HG02852 (cell line): ENCODE data around the gene ETS2.
"Not testable (repeated sequence)": the region's sequence is repeated elsewhere in the genome, so short reads cannot be mapped to it uniquely, and the experiment has no call there.

ENCODE experiments used
- ATAC-seq: cut with Tn5 transposase; IDR thresholded peaks from one replicate; pipeline ENCODE4 v1.9.1; 2021; ENCODE audit warnings: mild to moderate bottlenecking, moderate library complexity; ENCODE audit not compliant: unreplicated experiment

Gene ETS2

GRCh38 chr21:38834725-38835124, 29.0 kb downstream of the ETS2 start:
- ATAC-seq: no peak

DNA sequence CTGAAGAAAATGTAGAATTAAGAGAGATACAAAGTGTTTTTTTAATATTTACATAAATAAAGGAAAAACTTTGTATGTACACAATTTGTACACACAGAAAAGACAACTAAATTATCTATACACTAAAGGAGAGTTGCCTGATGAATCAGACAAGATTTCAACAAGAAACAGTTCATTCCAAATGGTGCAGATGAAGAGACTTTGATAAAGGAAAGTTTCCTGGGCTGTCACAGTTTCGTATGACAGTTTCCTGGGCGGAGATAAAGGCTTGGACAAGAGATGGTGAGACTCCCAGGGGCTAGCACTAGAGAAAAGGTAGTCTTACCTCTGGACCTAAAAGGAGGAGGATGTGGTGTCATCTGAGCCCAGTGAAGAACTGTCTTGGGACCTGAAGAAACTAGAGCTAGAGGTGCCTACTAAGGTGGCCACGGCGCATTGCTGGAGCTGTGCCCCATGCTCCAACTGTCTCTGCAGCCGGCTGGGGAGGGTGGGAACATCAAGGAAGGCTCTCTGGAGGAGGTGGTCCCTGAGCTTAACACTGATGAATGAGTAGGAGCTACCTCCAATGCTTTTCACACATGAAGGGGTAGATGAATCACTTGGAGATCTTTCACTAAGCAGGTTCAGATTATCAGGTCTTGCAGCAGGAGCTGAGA, 32.2 kb downstream of the ETS2 start:
- ATAC-seq: no peak

DNA sequence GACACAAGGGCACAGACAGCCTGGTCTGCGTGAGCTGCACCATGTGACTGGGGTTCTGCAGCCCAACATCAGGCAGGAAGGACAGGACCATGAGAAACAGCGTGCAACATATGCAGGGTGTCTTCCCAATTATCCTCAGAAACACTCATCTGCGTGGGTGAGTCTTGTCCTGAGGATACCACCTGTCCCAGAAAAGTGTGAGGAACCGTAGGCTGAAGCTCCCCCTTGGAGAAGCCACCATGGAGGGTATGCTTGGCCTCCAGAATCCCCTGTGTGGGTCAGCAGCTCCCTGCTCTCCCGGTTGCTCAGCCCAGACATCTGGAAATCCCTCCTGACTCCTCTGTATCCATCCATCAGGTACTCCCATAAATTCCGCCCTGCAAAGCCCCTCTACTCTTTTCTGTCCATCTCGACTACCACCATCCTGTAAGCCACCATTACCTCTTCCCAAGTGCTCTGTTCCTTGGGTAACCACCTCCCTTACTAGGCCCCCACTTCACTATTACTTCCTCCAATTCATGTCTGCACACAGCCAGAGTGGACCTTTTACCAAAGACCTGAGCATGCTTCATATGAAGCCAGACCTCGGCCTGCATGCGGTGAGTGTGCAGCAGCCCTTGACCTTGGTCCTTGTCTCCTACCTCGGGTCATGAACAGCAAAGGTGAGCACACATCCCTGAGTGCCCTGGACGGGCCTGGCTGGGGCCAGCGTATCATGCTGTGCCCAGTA, 33.0 kb downstream of the ETS2 start:
- ATAC-seq: no peak

GRCh38 chr21:38839328-38840286, 33.9 kb downstream of the ETS2 start:
- no peak for ATAC-seq

DNA sequence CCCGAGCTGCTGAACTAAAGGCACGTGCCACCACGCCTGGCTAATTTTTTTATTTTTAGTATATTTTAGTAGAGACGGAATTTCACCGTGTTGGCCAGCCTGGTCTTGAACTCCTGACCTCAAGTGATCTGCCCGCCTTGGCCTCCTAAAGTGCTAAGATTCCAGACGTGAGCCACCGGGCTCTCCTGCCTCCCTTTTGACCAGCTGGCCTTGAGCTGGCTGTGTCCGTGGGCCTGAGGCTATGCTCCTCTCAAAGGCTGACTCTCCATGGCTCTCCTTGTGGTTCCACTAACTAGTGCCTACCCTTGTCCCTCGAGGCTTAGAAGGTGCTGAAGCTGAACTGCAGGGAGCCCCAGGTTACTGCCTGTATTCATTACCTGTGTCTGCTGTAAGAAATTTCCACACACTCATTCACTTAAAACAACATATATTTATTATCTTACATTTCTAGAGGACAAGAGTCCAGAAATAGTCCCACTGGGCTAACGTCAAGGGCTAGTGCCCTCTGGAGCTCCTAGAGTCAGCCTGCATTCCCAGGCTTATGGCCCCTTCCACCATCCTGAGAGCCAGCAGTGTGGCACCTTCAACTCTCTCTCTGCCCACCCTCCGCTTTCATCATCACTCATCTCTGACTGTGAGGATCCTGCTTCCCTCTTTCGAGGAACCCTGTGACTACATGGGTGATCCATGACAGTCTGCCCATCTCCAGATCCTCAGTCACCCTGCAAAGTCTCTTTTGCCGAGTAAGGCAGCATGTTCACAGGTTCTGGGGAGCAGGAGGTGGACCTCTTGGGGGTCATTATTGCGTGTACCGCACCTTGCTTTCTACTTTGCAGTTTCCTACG, 34.9 kb downstream of the ETS2 start:
- ATAC-seq: no peak

DNA sequence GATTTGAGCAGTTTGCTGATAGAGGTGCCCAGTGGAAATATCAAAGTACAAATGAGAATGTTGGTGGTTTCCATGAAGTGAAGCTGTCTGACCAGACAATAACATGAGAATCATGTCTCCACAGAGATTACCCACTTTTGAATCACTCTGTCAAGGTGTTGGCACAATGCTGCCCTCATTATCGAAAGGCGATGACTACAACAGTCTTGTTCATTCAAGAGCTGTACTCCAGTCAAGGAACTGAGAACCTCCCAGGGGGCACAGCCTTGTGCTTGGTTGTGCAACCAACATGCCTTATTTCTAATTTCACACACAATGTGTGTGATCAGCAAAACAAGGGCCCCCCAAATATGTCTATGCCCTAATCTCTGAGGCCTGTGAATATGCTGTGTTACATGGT, 35.7 kb downstream of the ETS2 start:
- ATAC-seq: no peak

- no peak for ATAC-seq
These were observed 36.4 kb downstream of the ETS2 start for GRCh38 chr21:38842079-38842478.

DNA sequence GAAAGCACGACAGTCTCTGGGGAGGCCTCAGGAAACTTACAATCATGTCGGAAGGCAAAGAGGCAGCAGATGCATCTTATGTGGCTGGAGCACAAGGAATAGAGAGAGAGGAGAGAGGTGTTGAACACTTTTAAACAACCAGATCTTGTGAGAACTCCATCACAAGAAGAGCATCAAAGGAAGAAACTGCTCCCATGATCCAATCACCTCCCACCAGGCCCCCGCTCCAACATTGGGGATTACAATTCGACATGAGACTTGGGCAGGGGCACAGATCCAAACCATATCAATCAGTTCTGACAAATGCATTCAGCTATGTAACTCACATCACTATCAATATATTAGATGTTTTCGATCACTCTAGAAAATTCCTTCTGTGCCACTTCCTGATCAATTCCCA, 37.6 kb downstream of the ETS2 start:
- ATAC-seq: no peak

DNA sequence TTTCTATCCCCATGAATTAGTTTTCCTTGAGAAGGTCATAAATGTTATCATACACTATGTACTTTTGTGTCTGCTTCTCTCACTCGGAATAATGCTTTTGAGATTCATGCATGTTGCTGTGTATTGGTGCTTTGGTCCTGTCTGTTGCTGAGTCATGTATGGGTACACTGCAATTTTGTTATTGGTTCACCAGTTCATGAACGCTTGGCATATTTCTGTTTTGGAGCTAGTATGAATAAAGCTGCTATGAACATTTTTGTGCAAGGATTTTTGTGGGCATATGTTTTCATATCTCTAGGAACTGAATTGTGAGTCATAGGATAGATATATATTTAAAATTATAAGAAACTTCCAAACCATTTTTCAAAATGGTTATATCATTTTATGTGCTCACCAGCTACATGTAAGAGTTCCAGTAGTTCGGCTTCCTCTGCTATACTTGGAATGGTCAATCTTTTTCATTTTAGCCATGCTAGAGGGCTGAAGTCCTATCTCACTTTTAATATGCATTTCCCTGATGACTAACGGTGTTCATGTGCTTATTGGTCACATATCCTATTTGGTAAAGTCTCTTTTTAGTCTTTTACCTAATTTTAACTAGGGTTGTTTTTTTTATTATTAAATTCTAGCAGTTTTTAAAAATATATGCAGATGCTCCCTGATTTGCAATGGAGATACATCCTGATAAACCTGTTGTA, 38.2 kb downstream of the ETS2 start:
- ATAC-seq: no peak

DNA sequence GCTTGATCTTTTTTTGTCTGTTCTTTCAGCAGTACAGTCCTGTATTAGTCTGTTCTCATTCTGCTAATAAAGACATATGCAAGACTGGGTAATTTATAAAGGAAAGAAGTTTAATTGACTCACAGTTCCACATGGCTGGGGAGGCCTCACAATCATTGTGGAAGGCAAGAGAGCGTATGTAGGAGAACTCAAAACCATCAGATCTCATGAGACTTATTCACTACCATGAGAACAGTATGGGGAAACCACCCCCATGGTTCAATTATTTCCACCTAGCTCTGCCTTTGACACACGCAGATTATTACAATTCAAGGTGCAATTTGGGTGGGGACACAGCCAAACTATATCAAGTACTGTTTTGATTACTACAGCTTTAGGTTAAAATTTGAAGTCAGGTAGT, 39.6 kb downstream of the ETS2 start:
- ATAC-seq: not testable (repeated sequence)

GRCh38 chr21:38847556-38847955, 41.8 kb downstream of the ETS2 start:
- no peak for ATAC-seq

GRCh38 chr21:38848187-38848609, 42.5 kb downstream of the ETS2 start:
- ATAC-seq: no peak

- ATAC-seq: no peak
These were observed 44.0 kb downstream of the ETS2 start for GRCh38 chr21:38849776-38850175.

- no peak for ATAC-seq
These were observed 44.7 kb downstream of the ETS2 start for GRCh38 chr21:38850277-38850951.

DNA sequence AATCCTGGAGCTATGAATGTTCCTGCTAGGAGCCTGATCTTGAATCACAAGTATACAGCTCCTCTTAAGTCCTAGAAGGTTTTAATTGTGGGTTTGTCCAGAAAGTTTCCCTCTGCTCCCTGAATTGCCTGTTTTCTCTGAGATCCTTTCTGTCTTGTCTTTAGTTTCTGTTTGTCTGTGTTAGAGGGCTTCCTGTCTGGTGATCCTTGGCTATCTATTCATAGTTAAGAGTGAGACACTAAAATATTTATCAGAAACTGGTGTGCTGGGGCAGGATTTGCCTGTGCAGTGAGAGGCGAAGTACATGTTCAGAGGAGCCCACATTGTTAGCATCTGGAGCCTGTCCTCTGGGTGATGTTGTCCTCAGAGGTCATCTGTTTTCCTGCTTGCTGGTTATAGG, 45.4 kb downstream of the ETS2 start:
- ATAC-seq: no peak

DNA sequence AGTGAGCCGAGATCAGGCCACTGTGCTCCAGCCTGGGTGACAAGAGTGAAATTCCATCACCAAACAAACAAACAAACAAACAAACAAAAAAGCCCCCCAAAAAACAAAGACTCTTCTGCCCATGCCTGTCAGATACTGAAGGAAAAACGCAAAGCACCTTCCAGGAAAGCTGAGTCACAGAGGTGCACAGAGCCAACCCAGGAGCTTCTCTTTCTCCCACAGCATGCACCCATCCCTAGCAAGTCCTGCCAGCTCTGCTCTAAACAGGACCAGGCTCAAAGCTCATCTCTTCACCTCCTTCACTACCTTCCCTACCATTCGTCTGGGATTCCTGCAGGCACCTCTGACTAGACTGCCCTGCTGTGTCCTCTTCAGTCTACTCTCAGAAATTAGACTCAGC, 46.5 kb downstream of the ETS2 start:
- no peak for ATAC-seq

GRCh38 chr21:38852708-38853107, 47.0 kb downstream of the ETS2 start:
- no peak for ATAC-seq

DNA sequence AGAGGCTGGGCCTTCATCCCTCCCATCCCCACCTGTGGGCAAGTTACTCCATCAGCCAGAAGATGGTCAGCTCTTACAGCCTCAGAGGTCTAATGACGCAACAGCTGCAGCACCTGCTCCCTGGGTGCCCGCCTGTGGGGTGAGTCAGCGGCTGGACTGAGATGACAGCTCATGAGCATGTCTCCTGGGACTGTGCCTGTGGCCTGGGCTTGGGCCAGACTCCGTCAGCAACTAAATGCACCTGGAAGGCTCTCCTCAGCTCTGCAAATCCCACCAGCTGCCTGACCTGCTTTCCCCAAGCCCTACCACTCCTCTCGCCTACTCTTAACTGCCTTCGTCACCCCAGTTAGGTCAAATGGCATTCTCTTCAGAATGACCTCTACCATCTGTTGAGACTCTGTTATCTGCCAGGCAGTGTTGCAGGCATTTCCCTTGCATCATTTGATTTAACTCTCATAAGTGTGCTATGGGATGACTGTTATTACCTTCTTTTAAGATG, 47.7 kb downstream of the ETS2 start:
- no peak for ATAC-seq

- ATAC-seq: no peak
These were observed 51.6 kb downstream of the ETS2 start for GRCh38 chr21:38857152-38857825.
